ENCODE results near the gene PCDHGA1.
"Not testable (repeated sequence)": the region's sequence is repeated elsewhere in the genome, so short reads cannot be mapped to it uniquely, and the experiment has no call there.

Gene PCDHGA1

DNA sequence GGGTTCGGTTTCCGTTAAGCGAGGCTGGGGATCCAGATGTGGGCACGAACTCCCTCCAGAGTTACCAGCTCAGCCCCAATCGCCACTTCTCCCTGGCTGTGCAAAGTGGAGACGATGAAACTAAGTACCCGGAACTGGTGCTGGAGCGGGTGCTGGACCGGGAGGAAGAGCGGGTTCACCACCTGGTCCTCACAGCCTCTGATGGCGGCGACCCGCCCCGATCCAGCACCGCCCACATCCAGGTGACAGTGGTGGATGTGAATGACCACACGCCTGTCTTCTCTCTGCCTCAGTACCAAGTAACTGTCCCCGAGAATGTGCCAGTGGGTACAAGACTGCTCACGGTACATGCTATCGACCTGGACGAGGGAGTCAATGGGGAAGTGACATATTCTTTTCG lies 53.0 kb downstream of the PCDHGA1 start:
- 94 to 96% methylated on average over 21 of the region's 21 CpGs for WGBS, 2 experiments
- H3K9me3 ChIP-seq (ENCODE audit: control insufficient read depth, low read length) = peaks cover 3% of the 10 kb centered on the region
- no peaks in the 10 kb centered on the region for H3K4me1 ChIP-seq (ENCODE audit: control insufficient read depth, insufficient read depth, low read length)
- H3K4me3 ChIP-seq (ENCODE audit: insufficient read depth, low read depth, low read length) = no peak overlapping the region
- H3K27ac ChIP-seq (ENCODE audit: insufficient read depth, low read depth, low read length, poor library complexity, severe bottlenecking) = no peak overlapping the region
- H3K36me3 ChIP-seq (ENCODE audit: control insufficient read depth, insufficient read depth, low read length) = no peaks in the 10 kb centered on the region
- no peaks in the 10 kb centered on the region for H3K27me3 ChIP-seq (ENCODE audit: control insufficient read depth, insufficient read depth, low read length, poor library complexity, severe bottlenecking)

DNA sequence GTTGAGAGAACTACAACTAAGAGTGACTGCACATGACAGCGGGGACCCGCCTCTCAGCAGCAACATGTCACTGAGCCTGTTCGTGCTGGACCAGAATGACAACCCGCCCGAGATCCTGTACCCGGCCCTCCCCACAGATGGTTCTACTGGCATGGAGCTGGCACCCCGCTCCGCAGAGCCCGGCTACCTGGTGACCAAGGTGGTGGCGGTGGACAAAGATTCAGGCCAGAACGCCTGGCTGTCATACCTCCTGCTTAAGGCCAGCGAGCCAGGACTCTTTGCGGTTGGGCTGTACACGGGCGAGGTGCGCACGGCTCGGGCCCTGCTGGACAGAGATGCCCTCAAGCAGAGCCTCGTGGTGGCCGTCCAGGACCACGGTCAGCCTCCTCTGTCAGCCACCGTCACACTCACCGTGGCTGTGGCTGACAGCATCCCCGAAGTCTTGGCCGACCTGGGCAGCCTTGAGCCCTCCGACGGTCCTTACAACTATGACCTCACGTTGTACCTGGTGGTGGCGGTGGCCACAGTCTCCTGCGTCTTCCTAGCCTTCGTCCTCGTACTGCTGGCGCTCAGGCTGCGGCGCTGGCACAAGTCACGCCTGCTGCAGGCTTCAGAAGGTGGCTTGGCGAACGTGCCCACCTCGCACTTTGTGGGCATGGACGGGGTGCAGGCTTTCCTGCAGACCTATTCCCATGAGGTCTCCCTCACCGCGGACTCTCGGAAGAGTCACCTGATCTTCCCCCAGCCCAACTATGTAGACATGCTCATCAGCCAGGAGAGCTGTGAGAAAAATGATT lies 54.4 kb downstream of the PCDHGA1 start:
- no peak overlapping the region for H3K4me3 ChIP-seq (ENCODE audit: insufficient read depth, low read depth, low read length)
- no peak overlapping the region for H3K27ac ChIP-seq (ENCODE audit: insufficient read depth, low read depth, low read length, poor library complexity, severe bottlenecking)
- H3K4me1 ChIP-seq (ENCODE audit: control insufficient read depth, insufficient read depth, low read length) = no peaks in the 10 kb centered on the region
- H3K36me3 ChIP-seq (ENCODE audit: control insufficient read depth, insufficient read depth, low read length) = no peaks in the 10 kb centered on the region
- H3K27me3 ChIP-seq (ENCODE audit: control insufficient read depth, insufficient read depth, low read length, poor library complexity, severe bottlenecking) = no peaks in the 10 kb centered on the region
- H3K9me3 ChIP-seq (ENCODE audit: control insufficient read depth, low read length) = peaks cover 7% of the 10 kb centered on the region
- WGBS, 2 experiments = 94 to 96% methylated on average over 43 of the region's 43 CpGs

DNA sequence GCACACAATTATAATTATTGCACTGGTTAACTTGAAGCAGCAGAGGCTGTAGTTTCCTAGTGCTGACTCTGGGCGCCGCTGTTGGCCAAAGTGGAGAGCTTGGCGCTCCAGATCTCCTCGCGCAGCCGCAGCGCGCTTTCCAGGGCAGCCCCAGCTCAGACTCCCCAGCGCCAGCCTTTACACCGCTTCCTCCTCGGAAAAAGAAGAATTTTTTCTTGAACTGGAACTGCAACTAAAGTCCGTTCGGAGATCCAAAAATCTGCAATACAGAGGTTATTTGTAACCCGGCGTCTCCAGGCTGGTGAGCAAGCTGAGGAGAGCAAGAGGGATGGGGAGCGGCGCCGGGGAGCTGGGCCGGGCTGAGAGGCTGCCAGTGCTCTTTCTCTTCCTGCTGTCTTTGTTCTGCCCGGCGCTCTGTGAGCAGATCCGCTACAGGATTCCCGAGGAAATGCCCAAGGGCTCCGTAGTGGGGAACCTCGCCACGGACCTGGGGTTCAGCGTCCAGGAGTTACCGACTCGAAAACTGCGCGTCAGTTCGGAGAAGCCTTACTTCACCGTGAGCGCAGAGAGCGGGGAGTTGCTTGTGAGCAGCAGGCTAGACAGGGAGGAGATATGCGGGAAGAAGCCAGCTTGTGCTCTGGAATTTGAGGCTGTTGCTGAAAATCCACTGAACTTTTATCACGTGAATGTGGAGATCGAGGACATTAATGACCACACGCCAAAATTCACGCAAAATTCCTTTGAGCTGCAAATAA lies 57.4 kb downstream of the PCDHGA1 start, which contains the start of gene PCDHGB4:
PCDHGB4 (plus strand) TSS at position 142 of the 755 bp plus-strand sequence; CDS start at position 329, 187 bp downstream.
- not testable (repeated sequence) for H3K9me3 ChIP-seq (ENCODE audit: control insufficient read depth, low read length); H3K27me3 ChIP-seq (ENCODE audit: control insufficient read depth, insufficient read depth, low read length, poor library complexity, severe bottlenecking); H3K36me3 ChIP-seq (ENCODE audit: control insufficient read depth, insufficient read depth, low read length); H3K4me1 ChIP-seq (ENCODE audit: control insufficient read depth, insufficient read depth, low read length); H3K27ac ChIP-seq (ENCODE audit: insufficient read depth, low read depth, low read length, poor library complexity, severe bottlenecking)
- 65 to 71% methylated on average over 17 of the region's 40 CpGs for WGBS, 2 experiments
- peak within 1 kb of the TSS; percentile 23 for H3K4me3 ChIP-seq (ENCODE audit: insufficient read depth, low read depth, low read length)

DNA sequence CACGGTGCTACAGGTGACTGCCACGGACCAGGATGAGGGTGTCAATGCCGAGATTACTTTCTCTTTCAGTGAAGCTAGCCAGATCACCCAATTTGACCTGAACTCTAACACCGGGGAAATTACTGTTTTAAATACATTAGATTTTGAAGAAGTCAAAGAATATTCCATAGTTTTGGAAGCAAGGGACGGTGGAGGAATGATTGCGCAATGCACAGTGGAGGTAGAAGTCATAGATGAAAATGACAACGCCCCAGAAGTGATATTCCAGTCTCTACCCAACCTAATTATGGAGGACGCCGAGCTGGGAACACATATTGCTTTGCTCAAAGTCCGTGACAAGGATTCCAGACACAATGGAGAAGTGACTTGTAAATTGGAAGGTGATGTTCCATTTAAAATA lies 58.3 kb downstream of the PCDHGA1 start:
- Histone ChIP-seq H3K4me3 (ENCODE audit: insufficient read depth, low read depth, low read length) (no peak overlapping the region), H3K9me3 (ENCODE audit: control insufficient read depth, low read length) (peaks cover 5% of the 10 kb centered on the region), H3K36me3 (ENCODE audit: control insufficient read depth, insufficient read depth, low read length) (peaks cover 12% of the 10 kb centered on the region), H3K27ac (ENCODE audit: insufficient read depth, low read depth, low read length, poor library complexity, severe bottlenecking) (no peak overlapping the region), H3K4me1 (ENCODE audit: control insufficient read depth, insufficient read depth, low read length) (no peaks in the 10 kb centered on the region), H3K27me3 (ENCODE audit: control insufficient read depth, insufficient read depth, low read length, poor library complexity, severe bottlenecking) (no peaks in the 10 kb centered on the region)
- WGBS, 2 experiments = 92 to 100% methylated on average over 9 to 10 of the region's 10 CpGs

DNA sequence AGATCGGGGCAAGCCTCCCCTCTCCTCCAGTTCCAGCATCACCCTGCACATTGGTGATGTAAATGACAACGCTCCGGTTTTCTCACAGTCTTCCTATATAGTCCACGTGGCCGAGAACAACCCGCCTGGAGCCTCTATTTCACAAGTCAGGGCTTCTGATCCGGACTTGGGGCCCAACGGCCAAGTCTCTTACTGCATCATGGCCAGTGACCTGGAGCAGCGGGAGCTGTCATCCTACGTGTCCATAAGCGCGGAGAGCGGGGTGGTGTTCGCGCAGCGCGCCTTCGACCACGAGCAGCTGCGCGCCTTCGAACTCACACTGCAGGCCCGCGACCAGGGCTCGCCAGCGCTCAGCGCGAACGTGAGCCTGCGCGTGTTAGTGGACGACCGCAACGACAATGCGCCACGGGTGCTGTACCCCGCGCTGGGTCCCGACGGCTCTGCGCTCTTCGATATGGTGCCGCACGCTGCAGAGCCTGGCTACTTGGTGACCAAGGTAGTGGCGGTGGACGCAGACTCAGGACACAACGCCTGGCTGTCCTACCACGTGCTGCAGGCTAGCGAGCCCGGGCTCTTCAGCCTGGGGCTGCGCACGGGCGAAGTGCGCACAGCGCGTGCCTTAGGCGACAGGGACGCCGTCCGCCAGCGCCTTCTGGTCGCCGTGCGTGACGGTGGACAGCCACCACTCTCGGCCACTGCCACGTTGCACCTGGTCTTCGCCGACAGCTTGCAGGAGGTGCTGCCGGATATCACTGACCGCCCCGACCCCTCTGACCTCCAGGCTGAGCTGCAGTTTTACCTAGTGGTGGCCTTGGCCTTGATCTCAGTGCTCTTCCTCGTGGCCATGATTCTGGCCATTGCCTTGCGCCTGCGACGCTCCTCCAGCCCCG lies 59.1 kb downstream of the PCDHGA1 start:
- H3K4me1 ChIP-seq (ENCODE audit: control insufficient read depth, insufficient read depth, low read length) = no peaks in the 10 kb centered on the region
- peaks cover 5% of the 10 kb centered on the region for H3K9me3 ChIP-seq (ENCODE audit: control insufficient read depth, low read length)
- peaks cover 12% of the 10 kb centered on the region for H3K36me3 ChIP-seq (ENCODE audit: control insufficient read depth, insufficient read depth, low read length)
- H3K27ac ChIP-seq (ENCODE audit: insufficient read depth, low read depth, low read length, poor library complexity, severe bottlenecking) = no peak overlapping the region
- H3K4me3 ChIP-seq (ENCODE audit: insufficient read depth, low read depth, low read length) = no peak overlapping the region
- H3K27me3 ChIP-seq (ENCODE audit: control insufficient read depth, insufficient read depth, low read length, poor library complexity, severe bottlenecking) = no peaks in the 10 kb centered on the region
- 96 to 97% methylated on average over 77 of the region's 77 CpGs for WGBS, 2 experiments

GRCh38 chr5:141392429-141393198 lies 62.3 kb downstream of the PCDHGA1 start, which contains the start of gene PCDHGA8:
Gene PCDHGA8, plus strand, starts transcription at chr5:141392633. Its CDS starts 181 bp downstream, at chr5:141392814.
- Histone ChIP-seq H3K36me3 (ENCODE audit: control insufficient read depth, insufficient read depth, low read length) (peaks cover 12% of the 10 kb centered on the region), H3K27ac (ENCODE audit: insufficient read depth, low read depth, low read length, poor library complexity, severe bottlenecking) (no peak within 1 kb of the TSS), H3K27me3 (ENCODE audit: control insufficient read depth, insufficient read depth, low read length, poor library complexity, severe bottlenecking) (no peaks in the 10 kb centered on the region), H3K4me1 (ENCODE audit: control insufficient read depth, insufficient read depth, low read length) (no peaks in the 10 kb centered on the region), H3K9me3 (ENCODE audit: control insufficient read depth, low read length) (peaks cover 5% of the 10 kb centered on the region), H3K4me3 (ENCODE audit: insufficient read depth, low read depth, low read length) (no peak within 1 kb of the TSS)
- 96 to 97% methylated on average over 37 to 38 of the region's 38 CpGs for WGBS, 2 experiments

DNA sequence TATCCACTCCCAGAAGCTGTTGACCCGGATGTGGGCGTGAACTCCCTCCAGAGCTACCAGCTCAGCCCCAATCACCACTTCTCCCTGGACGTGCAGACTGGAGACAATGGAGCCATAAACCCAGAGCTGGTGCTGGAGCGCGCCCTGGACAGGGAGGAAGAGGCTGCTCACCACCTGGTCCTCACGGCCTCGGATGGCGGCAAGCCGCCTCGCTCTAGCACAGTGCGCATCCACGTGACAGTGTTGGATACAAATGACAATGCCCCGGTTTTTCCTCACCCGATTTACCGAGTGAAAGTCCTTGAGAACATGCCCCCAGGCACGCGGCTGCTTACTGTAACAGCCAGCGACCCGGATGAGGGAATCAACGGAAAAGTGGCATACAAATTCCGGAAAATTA lies 63.0 kb downstream of the PCDHGA1 start:
- Histone ChIP-seq H3K4me1 (ENCODE audit: control insufficient read depth, insufficient read depth, low read length) (no peaks in the 10 kb centered on the region), H3K27me3 (ENCODE audit: control insufficient read depth, insufficient read depth, low read length, poor library complexity, severe bottlenecking) (no peaks in the 10 kb centered on the region), H3K36me3 (ENCODE audit: control insufficient read depth, insufficient read depth, low read length) (peaks cover 12% of the 10 kb centered on the region), H3K4me3 (ENCODE audit: insufficient read depth, low read depth, low read length) (no peak overlapping the region), H3K27ac (ENCODE audit: insufficient read depth, low read depth, low read length, poor library complexity, severe bottlenecking) (no peak overlapping the region), H3K9me3 (ENCODE audit: control insufficient read depth, low read length) (peaks cover 4% of the 10 kb centered on the region)
- WGBS, 2 experiments = 94 to 95% methylated on average over 21 of the region's 21 CpGs

- 96 to 97% methylated on average over 40 to 41 of the region's 53 CpGs for WGBS, 2 experiments
- not testable (repeated sequence) for H3K9me3 ChIP-seq (ENCODE audit: control insufficient read depth, low read length); H3K27me3 ChIP-seq (ENCODE audit: control insufficient read depth, insufficient read depth, low read length, poor library complexity, severe bottlenecking); H3K4me3 ChIP-seq (ENCODE audit: insufficient read depth, low read depth, low read length); H3K4me1 ChIP-seq (ENCODE audit: control insufficient read depth, insufficient read depth, low read length); H3K27ac ChIP-seq (ENCODE audit: insufficient read depth, low read depth, low read length, poor library complexity, severe bottlenecking)
- H3K36me3 ChIP-seq (ENCODE audit: control insufficient read depth, insufficient read depth, low read length) = peaks cover 12% of the 10 kb centered on the region
Measured at GRCh38 chr5:141394401-141395187, 64.3 kb downstream of the PCDHGA1 start.

Data from ectodermal cell (in vitro differentiated cells).